Effector CD4-positive, alpha-beta T cell (primary cell): ENCODE results near the gene MTR.

ENCODE experiments used
- DNase-seq: peaks from one replicate; pipeline ENCODE4 v3.0.0-alpha.2; 2020

MTR gene

DNA sequence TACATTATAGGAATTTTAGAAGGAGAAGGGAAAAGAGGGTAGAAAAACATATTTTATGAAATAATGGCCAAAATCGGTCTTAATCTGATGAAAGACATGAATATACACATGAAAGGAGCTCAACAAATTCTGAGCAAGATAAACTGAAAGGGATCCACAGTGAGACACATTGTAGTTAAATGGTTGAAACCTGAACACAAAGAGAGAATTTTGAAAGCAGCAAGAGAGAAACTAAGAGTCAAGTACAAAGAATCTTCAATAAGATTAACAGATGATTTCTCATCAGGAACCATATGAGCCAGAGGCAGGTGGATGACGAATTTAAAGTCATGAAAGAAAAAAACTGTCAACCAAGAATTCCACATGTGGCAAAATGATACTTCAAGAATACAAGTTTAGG lies 15.8 kb upstream of the MTR start:
- no peak for DNase-seq

DNA sequence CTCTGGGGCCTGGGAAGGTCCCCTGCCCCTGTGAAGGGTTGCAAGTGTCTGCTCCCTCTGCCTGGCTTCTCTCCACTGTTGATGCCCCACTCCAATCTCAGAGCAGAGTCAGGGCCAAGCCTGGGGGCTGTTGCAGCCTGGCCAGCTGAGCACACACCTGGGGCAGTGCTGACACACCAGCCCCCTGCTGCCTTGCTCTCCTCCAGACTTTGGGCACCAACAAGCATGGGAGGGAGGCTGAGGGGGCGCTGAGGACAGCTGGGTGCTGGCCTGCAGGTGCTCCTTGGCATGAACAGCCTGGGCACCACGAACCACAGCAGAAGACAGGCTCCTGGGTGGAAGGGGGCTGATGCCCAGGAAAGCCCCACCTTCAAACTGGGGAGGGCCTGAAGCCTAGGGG lies 9.6 kb upstream of the MTR start:
- no peak for DNase-seq

DNA sequence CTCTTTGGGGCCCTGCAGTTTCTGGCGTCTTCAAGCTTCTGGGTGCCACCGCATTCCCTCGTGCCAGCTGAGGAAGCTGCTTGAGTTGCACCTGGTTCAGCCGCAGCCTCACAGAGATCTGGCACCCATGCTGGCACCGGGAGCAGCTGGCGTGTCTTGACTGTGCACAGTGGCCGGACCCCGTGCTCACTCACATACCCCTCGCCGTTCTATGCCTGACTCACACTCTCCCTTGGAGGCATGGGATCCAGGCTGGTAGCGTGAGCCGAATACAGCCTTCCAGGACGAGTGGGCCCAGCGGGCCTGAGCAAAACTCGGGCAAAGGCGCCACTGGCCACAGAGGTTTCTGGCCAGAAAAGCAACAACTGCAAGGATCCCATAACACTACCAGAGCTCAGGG lies 8.6 kb upstream of the MTR start:
- DNase-seq = no peak

- DNase-seq = no peak
These were observed 482 bp upstream of the MTR start for GRCh38 chr1:236794585-236795034.

DNA sequence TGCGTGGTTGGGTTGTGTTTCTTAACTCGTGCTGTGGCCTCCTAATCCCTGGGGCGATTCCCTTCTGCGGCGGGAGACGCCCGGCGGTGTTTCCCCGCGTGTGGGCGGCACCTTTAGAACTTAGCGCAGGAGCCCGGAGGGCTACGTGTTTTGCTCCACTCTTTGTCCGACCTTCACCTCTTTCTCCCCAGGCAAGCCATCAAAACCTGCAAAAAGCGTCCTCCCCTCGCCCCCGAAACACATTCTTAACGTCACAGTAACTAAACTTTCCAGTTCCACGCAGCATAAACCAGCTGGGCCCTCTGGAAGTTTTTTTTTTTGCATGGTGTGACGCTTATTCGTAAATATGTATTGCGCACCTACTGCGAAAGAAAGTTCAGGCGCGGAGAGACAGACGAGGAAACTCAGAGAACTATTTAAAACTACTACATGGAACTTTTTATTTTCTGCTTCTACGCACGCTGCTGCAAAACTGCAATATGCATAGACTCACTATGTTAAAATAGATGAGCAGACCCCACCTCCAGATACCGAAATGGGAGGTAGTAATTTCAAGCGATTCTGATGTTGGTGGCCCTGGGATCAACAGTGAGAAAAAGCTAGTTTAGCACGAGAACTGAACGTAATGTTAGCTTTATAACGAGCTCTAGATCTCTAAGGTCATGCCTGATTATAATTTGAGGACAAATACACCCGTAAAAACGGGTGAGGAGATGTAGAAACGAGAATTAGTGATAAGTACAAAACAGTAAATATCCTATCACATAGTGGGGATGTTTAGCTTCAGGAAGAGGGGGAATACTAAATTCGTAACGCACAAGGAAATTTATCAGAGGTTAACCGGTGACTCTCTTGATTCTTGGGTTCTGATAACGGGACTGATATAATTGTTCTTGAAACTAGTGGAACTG lies 920 bp downstream of the MTR start:
- no peak for DNase-seq

DNA sequence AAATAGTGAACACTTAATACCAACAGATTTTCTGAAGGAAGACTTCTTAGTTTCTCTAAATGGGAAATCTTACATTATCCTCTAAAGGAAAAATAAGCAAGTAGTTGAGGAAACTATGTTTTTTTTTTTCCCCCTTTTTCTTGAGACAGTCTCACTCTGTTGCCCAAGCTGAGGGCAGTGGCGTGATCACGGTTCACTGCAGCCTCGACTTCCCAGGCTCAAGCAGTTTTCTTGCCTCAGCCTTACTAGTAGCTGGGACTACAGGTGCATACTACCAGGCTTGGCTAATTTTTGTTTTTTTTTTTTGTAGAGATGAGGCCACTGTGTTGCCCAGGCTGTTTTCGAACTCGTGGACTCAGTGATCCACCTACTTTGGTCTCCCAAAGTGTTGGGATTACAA lies 3.9 kb downstream of the MTR start:
- no peak for DNase-seq

GRCh38 chr1:236800002-236800620 lies 5.0 kb downstream of the MTR start:
- no peak for DNase-seq

- DNase-seq = no peak
These were observed 5.5 kb downstream of the MTR start for GRCh38 chr1:236800623-236801022.

DNA sequence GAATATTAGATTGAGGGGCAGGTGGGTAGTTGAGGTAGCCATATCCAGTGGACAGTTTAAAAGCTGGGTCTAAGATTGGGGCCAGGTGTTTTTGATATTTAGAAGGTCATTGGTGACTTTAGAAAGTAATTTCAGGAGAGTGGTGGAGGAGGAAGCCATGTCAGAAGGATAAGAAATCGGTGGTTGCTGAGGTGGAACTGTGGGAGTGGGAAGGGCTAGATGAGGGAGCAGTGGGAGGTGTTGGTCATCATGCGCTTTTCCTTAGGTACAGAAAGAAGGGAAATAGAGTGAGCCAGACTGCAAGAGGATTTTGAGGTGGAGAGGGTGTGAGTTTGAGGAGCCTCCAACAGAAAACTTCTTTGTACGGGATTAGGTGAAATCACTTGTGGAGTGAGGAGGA lies 7.2 kb downstream of the MTR start:
- no peak for DNase-seq

DNA sequence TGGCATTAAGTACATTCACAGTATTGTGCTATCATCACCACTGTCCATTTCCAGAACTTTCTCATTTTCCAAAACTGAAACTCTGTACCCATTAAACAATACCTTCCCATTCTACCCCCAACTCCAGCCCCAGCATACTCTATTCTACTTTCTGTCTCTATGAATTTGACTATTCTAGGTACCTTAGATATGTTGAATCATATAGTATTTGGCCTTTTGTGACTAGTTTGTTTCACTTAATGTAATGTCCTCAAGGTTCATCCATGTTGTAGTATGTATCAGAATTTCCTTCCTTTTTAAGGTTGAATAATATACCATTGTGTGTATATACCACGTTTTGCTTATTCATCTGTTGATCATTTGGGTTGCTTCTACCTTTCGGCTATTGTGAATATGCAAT lies 11.5 kb downstream of the MTR start:
- DNase-seq = no peak

DNA sequence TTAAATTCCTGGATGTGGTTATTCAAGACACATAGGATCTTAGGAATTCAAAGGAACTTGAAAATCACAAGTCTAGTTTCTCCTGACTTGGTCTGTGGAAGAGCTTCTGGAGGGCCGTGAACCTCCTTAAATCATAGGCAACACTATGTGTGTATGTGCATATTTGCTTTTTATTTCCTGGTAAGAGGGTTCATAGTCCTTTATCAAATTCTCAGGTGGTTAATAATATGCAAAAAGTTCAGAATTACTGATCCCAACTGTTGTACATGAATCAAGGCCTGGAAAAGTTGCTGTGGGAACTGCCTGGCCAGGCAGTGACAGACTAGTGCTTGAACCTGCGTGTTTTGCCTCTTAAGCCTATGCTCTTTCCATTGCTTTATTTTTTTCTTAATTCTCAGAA lies 12.9 kb downstream of the MTR start:
- no peak for DNase-seq

- no peak for DNase-seq
These were observed 13.6 kb downstream of the MTR start for GRCh38 chr1:236808564-236809130.

- DNase-seq = no peak
These were observed 14.1 kb downstream of the MTR start for GRCh38 chr1:236809148-236809547.

DNA sequence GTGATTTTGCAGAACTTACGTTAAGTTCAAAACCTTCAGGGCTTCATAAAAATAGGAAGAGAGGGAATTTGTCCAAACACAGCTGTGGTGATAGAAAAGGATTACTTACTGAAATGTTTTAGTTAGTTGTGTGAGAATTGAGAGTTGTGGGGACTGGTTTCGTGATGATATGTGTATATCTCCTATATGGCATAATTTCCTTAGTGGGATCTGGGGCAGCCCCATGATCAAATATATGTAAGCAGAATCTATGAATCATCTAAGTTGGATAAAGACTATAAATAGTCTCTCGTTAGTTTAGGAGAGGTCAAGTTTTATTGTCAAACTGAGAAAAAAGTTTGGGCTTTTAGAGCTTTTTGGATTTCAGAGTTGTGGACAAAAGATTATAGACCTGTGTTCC lies 14.9 kb downstream of the MTR start:
- DNase-seq = no peak

DNA sequence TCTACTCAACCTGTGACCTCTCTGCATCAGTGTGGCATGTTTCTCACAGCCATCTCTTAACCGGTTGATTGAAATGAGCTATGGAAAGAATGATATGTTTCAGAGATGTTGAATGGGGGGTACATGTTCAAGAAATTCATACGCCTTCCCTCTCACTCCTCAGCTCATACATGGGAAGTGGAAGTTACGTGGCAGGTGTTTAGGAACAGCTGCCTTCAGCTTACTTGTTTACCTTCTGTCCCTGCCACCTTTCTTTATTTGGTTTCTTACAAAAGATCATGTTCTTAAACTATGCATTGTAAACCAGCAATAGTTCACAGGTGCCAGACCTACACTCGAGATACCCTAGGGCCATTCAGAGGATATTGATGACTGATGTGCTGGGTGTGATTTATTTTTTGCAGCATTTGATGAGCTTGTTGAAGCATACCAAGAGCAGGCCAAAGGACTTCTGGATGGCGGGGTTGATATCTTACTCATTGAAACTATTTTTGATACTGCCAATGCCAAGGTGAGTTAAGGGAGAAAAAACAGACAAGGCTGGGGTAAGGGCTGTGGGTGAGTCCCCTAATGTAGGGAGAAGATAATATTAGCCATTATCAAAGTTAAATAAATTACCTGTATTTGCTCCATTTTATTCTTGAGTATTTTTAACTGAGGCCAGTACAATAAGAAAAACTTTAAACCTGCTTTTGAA lies 17.4 kb downstream of the MTR start:
- no peak for DNase-seq

DNA sequence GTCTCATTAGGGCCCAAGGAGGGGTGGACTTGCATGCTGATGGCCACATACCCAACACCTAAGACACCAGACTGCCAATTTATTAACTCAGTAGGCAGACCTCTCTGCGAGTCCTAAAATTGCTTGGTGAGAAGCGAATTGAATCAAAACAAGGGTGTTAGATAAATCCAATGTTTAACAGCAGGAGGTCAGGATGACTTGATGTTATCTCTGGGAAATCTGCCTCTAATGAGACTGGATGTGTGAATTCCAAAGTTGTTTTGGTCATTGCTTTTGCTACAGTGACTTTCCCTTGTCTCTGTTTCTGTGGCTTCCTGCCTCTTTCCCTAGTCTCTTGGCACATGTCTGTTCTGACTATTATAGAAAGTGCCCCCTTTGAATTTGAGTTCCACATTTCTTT lies 20.8 kb downstream of the MTR start:
- DNase-seq = no peak

DNA sequence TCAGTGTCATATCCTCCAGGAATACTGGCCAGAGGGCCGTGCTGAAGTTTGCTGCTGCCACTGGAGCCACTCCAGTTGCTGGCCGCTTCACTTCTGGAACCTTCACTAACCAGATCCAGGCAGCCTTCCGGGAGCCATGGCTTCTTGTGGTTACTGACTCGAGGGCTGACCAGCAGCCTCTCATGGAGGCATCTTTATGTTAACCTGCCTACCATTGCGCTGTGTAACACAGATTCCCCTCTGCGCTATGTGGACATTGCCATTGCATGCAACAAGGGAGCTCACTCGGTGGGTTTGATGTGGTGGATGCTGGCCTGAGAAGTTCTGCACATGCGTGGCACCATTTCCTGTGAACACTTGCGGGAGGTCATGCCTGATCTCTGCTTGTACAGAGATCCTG lies 24.8 kb downstream of the MTR start:
- DNase-seq = no peak

- DNase-seq = no peak
These were observed 26.1 kb downstream of the MTR start for GRCh38 chr1:236821091-236821627.

DNA sequence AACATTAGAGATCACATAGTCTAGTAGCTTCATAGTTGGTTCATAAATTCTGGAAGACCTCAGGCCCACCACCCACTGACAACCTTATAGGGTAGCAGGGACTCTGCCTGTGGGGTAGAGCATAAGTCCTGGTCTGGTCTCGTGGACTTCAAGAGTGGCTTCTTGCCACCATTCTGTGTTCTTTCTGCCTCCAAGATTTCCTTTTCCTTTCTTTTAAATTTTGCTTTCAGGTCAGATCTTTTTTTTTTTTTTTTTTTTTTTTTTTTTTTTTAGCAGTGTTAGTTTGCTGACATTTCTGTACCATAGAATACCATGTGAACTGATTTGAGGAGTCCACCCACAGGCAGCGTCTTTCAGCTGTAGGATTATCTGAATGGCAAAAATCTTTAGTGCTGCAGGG lies 28.5 kb downstream of the MTR start:
- DNase-seq = no peak

GRCh38 chr1:236829085-236829484 lies 34.0 kb downstream of the MTR start:
- no peak for DNase-seq

DNA sequence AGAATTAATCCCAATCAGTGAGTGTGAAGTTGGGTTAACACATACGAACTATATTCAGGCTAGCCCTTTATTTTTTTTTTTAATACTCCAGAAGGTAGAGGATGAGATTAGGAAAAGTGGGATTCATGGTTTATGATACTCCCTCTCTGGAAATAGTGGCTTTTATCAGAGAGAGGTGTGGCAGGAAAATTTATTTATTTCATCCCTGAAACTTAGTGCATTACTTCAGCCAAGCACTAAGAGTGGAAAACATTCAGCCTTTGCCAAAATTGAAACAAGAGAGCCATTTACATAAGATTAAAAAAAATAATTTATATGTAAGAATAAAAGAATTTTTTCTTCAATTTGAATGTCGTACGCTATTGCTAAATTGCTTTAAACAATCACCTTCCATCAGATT lies 35.0 kb downstream of the MTR start:
- no peak for DNase-seq

DNA sequence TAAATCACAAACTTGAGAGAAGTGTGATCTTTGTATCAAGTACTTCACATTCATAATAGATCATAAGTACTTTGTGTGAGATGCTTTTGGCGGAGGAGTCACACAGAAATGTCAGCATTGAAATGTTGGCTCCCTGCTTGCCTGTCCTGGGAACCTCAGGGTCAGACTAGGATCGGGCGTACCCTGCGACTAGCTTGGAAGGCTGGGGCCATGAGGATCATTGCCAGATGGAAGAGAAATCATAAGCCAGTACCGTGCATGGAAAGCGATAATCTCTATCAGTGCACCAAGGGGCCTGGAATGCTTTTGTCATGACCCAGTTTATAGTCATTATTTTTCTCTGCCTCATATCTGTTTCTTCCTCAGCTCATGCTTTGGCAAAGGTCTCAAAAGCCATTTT lies 35.5 kb downstream of the MTR start:
- no peak for DNase-seq

DNA sequence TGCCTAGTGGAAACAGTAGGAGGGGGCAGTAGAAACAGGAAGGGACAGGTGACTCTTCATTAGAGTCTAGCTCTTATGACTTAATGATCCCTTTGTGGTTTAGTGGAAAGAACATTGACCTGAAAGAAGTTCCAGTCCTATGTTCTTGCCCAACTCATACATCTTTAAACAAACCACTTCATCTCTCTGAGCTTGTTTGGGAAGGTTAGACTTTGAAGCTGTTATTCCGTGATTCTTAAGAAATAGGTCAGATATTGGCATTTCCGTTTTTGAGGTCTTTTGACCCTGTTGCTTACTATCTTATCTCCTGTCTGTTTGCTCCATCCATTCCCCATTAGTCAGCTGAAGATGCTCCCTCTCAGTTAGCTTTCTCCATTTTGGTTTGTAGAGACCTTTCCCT lies 38.5 kb downstream of the MTR start:
- DNase-seq = no peak
